Stomach (tissue), 9 donors: ENCODE data around the gene SPDYA. TPM values are rescaled to one million over a fixed set of nuclear protein-coding genes. Genes with fewer than 3 reads are reported as not detected.

ENCODE experiments used
- DNase-seq, 2 donors: peaks; one replicate each; pipeline versions ENCODE4 v3.0.0 to v3.0.0-alpha.2; 2013 to 2019
- H3K27ac ChIP-seq, 5 donors: fragments of 200-600 bp in 4 of 5; sonication (generic) in 4 of 5; one replicate each; pipeline ENCODE4 v1.5.1; 2013 to 2019; ENCODE audit warnings: mild to moderate bottlenecking in 1 of 5, moderate library complexity in 1 of 5
- H3K27me3 ChIP-seq, 3 donors: fragments of 200-600 bp; sonication (generic); one replicate each; pipeline ENCODE4 v1.5.1; 2017 to 2019; ENCODE audit warnings: mixed run types in 1 of 3
- H3K36me3 ChIP-seq, 4 donors: fragments of 200-600 bp; sonication (generic); 1 replicate in 3 of 4; 2 replicates in 1 of 4; pipeline ENCODE4 v1.5.1; 2016 to 2019
- H3K4me1 ChIP-seq, 4 donors: fragments of 200-600 bp; sonication (generic); one replicate each; pipeline ENCODE4 v1.5.1; 2016 to 2019
- H3K4me3 ChIP-seq, 4 donors: fragments of 200-600 bp; sonication (generic) in 3 of 4; one replicate each; pipeline ENCODE4 v1.5.1; 2016 to 2019; ENCODE audit warnings: mild to moderate bottlenecking in 1 of 4
- H3K9me3 ChIP-seq, 4 donors: fragments of 200-600 bp; sonication (generic); one replicate each; pipeline ENCODE4 v1.5.1; 2016 to 2019
- CTCF ChIP-seq, 7 experiments: fragments of 450-650 bp in 4 of 7; fragments of 200-600 bp in 3 of 7; sonication (generic) in 3 of 7; IDR thresholded peaks; one replicate each; pipeline ENCODE4 v1.5.1; 2016 to 2019; ENCODE audit warnings: antibody characterized with exemption in 7 of 7, control low read depth in 2 of 7, mild to moderate bottlenecking in 1 of 7
- EP300 ChIP-seq: sonication (generic); formaldehyde crosslinking; IDR thresholded peaks from one replicate; pipeline ENCODE4 v1.6.1; 2017; ENCODE audit warnings: antibody characterized with exemption
- POLR2A ChIP-seq, 4 donors: fragments of 450-650 bp; IDR thresholded peaks; one replicate each; pipeline ENCODE4 v1.6.1; 2016; ENCODE audit warnings: antibody characterized with exemption in 4 of 4, control low read depth in 2 of 4, mild to moderate bottlenecking in 1 of 4, moderate library complexity in 1 of 4
- POLR2AphosphoS5 ChIP-seq, 3 donors: sonication (generic); formaldehyde crosslinking; IDR thresholded peaks; one replicate each; pipeline ENCODE4 v1.6.1; 2016; ENCODE audit warnings: antibody characterized with exemption in 3 of 3
- WGBS, 5 donors: extraction: QIAGEN DNeasy Blood & Tissue Kit in 3 of 5; methylation state at CpG; one replicate each; pipeline versions ENCODE4 v1.1.5 to v1.1.7; 2013 to 2018; 5-methylcytosine and 5-hydroxymethylcytosine counted together
- intact Hi-C: fragments of 100-400 bp; cut with DNase I; formaldehyde crosslinking; loops from one replicate; pipeline ENCODE4 v1.15.1; 2023; ENCODE audit warnings: low total_unique reads
- polyA plus RNA-seq, 3 donors: library from polyadenylated mRNA; stranded (reverse); fragments of 200-250 nt; gene quantifications; one replicate each; pipeline ENCODE4 v1.2.3, GENCODE V29; 2013
- total RNA-seq, 5 donors: library from RNA; depleted of rRNA; stranded (reverse); fragments of >200 nt; gene quantifications; one replicate each; pipeline versions ENCODE4 v1.1.0 to v1.2.3, GENCODE V29; 2014 to 2016
- donor health status: healthy with polysubstance abuse.
- donor health status: Bipolar disorder and iron deficiency.
- donor health status: healthy.

The SPDYA gene
- total and polyA plus RNA-seq, 8 donors = 0.40 to 11.7 (median 3.9) TPM; not detected in 4

GRCh38 chr2:28838971-28839370 lies 28.3 kb downstream of the SPDYA start:
- TF ChIP-seq CTCF (IDR thresholded peaks at IDR 0.05) (no peak), POLR2A (IDR thresholded peaks at IDR 0.05) (no peak), POLR2AphosphoS5 (IDR thresholded peaks at IDR 0.05) (no peak), EP300 (no peak)
- WGBS, 5 donors = 83 to 96% (median 85%) methylated on average over 2 of the region's 2 CpGs
- Histone ChIP-seq H3K27me3 (no peaks in the 10 kb centered on the region), H3K4me3 (no peak overlapping the region), H3K4me1 (no peaks in the 10 kb centered on the region), H3K27ac (no peak overlapping the region), H3K9me3 (no peaks in the 10 kb centered on the region), H3K36me3 (no peaks in the 10 kb centered on the region)
- DNase-seq = no peak
- intact Hi-C loops = no loop called here

DNA sequence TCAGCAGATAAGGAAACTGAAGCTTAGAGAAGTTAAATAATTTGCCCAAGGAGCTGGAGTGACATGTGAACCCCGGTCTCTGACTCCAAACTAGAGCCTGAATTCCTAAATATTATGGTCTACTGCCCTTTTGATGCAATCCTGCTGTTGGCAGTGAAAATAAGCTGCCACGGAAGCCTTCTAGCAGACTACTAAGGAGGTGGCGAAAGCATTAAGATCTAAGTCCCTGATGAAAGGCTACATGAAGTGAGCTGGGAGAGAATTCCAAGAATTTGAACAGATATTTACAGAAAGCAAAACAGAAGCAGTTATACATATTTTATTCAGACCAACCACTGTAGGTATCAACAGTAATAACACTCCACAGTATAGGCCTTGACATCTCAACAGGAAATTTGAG lies 31.4 kb downstream of the SPDYA start:
- TF ChIP-seq POLR2A (IDR thresholded peaks at IDR 0.05) (no peak), POLR2AphosphoS5 (IDR thresholded peaks at IDR 0.05) (no peak), CTCF (IDR thresholded peaks at IDR 0.05) (no peak), EP300 (no peak)
- intact Hi-C loops = no loop called here
- WGBS, 5 donors = 62 to 63% (median 63%) methylated on average over 3 of the region's 3 CpGs
- no peak overlapping the region for H3K4me3 ChIP-seq
- H3K27me3 ChIP-seq = no peaks in the 10 kb centered on the region
- H3K4me1 ChIP-seq = no peaks in the 10 kb centered on the region
- no peaks in the 10 kb centered on the region for H3K9me3 ChIP-seq
- no peak overlapping the region for H3K27ac ChIP-seq
- H3K36me3 ChIP-seq = peaks cover 0 to 15% (median 8%) of the 10 kb centered on the region in 4 donors
- DNase-seq = no peak

GRCh38 chr2:28855193-28855592 lies 44.6 kb downstream of the SPDYA start:
- no peaks in the 10 kb centered on the region for H3K9me3 ChIP-seq
- no peak for TF ChIP-seq EP300
- no peak for TF ChIP-seq CTCF (IDR thresholded peaks at IDR 0.05)
- no peak for TF ChIP-seq POLR2A (IDR thresholded peaks at IDR 0.05)
- no peak for TF ChIP-seq POLR2AphosphoS5 (IDR thresholded peaks at IDR 0.05)
- no peak overlapping the region for H3K4me3 ChIP-seq
- no peak overlapping the region for H3K27ac ChIP-seq
- no peaks in the 10 kb centered on the region for H3K27me3 ChIP-seq
- intact Hi-C loops = no loop called here
- no peaks in the 10 kb centered on the region for H3K4me1 ChIP-seq
- DNase-seq = no peak
- H3K36me3 ChIP-seq = peaks cover 0 to 55% (median 27%) of the 10 kb centered on the region in 4 donors
- WGBS, 5 donors = 91 to 98% (median 93%) methylated on average over 1 of the region's 1 CpG

DNA sequence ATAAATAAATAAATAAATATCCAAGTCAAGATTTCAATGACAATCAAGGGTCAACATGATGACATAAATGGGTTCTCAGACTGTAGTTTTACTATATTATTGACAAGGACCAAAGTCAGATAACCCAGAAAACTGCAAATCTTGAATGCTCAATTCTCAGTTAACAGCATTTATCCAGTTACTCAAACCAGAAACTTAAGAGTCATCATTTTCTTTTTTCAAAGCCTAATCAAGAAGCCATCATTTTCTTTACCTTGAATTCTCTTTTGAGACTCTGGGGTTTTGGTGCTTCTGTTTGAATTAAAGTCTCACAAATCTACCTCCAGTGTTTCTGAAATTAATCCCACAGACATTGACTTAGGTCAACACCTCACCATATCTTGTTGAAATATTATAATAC lies 45.3 kb downstream of the SPDYA start:
- Histone ChIP-seq H3K9me3 (no peaks in the 10 kb centered on the region), H3K4me3 (no peak overlapping the region), H3K36me3 (peaks cover 0 to 62% (median 32%) of the 10 kb centered on the region in 4 donors), H3K27me3 (no peaks in the 10 kb centered on the region), H3K4me1 (no peaks in the 10 kb centered on the region), H3K27ac (no peak overlapping the region)
- DNase-seq = no peak
- TF ChIP-seq POLR2AphosphoS5 (IDR thresholded peaks at IDR 0.05) (no peak), EP300 (no peak), POLR2A (IDR thresholded peaks at IDR 0.05) (no peak), CTCF (IDR thresholded peaks at IDR 0.05) (no peak)
- intact Hi-C loops = no loop called here
